Limb (tissue), 2 donors: ENCODE data around the gene NCBP1.
A peak's percentile ranks its signal among the peaks of the same experiment; 100 is the strongest.
"Not testable (repeated sequence)": the region's sequence is repeated elsewhere in the genome, so short reads cannot be mapped to it uniquely, and the experiment has no call there.

Experiments
- DNase-seq, 2 donors: peaks; one replicate each; pipeline ENCODE4 v3.0.0-alpha.2; 2016; ENCODE audit errors: extremely low spot score in 2 of 2

NCBP1 gene

DNA sequence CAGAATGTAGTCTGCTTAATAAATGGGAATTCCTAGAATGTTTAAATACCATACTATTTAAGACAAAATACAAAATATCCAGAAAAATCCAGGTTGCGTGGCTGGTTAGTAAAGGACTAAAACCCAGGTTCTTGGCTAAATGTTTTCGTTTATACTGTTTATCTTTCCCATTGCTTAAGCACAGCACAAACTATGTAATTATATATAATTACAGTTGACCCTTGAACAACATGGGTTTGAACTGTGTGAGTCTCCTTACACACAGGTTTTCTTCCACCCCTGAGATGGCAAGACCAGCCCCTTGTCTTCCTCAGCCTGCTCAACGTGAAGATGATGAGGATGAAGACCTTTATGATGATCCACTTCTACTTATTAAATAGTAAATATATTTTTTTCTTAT, 38.8 kb downstream of the NCBP1 start:
- DNase-seq: no peak

DNA sequence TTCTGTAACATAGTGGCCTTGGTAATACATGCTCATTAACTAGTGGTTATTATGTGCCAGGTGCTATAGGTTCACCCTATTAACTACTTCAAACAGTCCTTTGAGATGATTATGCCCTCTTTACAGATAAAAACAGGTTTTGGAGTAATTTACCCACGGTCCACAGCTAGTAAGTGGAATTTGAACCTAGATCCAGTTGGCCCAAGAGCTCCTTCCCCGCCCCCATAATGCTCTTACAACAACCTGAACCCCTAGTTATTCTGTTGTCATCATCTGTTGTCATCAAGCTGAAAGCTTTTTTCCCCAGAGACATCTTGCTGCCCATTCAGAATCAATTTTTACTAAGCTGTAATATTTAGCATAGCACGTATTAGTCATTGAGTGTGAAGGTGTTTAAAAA, 40.3 kb downstream of the NCBP1 start:
- no peak for DNase-seq

DNA sequence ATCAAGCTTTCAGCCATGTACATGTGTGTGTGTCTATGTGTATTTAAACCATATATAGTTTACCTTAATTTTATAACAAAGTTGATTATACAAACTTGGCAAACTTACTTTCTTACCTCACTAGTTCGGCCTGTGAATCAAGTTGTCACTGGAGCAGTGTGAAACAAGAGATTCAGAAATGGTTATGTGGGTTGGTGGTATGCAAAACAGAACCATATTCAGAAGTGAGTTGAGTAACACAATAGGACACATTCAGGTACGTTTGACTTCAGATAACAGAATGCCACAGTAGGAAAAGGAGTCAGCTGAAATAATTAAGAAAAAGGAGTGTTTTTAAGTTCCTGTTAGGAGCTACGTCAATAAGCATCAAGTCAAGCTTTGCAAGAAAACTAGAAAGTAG, 42.0 kb downstream of the NCBP1 start:
- no peak for DNase-seq

DNA sequence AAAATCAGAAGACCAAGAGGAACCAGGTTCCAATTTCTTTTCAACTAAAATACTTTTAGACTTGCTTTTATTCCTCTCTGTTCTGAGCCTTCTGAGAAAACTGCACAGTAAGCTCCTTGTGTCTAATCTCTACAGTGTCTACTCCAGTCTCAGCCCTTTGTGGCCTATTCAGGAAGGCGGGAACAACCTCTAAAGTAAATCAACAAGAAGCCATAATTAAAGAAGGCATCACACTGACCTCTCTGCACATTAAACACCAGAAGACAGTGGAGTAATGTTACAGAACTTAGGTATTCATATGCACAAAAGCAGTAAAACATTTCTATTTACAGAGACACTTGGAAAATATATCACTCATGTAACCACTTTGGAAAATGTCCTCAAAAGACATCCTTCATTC, 48.6 kb downstream of the NCBP1 start:
- DNase-seq: no peak

DNA sequence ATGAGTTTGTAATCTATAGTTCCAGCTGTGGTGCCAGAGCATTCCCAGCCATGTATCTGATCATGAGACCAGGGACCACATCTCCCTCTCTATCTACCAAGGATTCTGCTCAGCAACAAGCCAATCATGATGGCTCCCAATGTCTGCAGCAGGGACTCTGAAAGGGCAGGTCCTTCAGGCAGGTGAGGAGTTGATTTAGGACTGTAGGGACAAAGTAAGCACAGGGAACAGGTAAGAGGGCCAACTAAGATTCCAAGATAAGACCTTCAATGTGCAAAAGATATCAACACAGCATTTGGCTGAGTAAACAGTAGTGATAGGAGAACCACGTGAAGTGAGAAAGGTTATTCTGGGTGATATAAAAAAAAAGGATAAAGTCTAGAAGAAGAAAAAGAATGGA, 55.0 kb downstream of the NCBP1 start:
- DNase-seq: no peak

DNA sequence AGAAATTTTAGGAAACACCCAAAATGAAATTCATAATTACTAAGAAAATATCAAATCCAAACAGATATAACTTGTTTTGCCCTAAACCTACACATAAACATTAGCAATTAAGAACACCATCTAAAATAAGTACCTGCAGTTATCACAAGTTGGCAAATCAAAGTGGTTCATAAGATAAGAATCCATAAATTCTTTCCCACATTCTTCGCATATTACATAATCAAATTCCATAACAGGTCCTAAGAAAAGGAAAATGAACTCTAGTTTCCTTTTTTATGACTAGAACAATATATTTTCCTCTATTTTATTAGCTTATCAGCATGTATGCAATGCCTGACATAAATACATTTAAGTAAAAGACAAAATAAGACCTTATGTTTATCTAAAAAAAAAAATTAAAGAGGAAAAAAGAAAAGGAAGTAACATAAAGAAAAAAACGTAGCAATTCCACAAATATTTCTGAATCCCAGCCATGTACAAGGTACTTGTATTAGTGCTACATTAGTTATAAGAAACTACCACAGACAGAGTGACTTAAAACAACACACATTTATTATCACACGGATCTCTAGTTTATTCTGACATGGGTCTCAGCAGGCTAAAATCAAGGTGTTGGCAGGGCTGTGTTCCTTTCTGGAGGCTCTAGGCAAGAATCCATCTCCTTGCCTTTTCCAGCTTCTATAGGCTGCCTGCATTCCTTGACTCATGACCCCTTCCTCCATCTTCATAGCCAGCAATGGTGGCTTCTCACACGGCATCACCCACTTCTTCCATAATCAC, 56.0 kb downstream of the NCBP1 start:
- no peak for DNase-seq

DNA sequence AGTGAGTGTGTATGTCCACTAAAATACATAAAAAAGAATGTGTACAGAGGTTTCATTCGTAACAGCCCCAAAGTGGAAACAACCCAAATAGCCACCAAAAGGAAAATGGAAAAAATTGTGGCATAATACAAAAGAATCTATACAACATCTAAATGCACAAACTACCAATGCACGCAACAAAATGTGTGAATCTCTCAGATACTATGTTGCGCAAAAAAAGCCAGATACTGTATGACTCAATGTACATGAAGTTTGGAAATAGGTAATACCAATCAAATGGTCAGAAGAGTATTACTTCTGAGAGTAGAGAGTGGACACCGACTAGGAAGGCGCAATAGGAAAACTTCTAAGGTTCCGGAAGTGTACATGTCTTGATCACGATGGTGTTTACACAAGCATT, 61.1 kb downstream of the NCBP1 start:
- DNase-seq: no peak

DNA sequence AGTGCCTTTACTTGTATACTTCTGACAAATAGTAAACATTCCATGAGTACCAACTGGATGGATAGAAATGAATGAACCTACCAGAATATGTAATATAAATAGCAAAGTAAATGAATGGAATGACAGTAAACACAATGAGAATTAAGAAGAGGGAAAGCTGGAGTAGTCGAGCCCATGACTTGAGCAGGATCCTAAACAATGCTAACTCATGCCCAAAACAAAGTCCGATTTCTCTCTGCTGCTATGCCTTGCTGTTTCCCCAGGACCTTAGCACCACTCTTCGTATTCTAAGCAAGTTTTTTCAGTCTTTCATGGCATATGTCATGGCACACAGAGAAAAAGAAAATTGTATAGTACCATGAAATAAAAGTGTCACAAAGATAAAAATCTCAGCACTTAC, 61.8 kb downstream of the NCBP1 start:
- no peak for DNase-seq

DNA sequence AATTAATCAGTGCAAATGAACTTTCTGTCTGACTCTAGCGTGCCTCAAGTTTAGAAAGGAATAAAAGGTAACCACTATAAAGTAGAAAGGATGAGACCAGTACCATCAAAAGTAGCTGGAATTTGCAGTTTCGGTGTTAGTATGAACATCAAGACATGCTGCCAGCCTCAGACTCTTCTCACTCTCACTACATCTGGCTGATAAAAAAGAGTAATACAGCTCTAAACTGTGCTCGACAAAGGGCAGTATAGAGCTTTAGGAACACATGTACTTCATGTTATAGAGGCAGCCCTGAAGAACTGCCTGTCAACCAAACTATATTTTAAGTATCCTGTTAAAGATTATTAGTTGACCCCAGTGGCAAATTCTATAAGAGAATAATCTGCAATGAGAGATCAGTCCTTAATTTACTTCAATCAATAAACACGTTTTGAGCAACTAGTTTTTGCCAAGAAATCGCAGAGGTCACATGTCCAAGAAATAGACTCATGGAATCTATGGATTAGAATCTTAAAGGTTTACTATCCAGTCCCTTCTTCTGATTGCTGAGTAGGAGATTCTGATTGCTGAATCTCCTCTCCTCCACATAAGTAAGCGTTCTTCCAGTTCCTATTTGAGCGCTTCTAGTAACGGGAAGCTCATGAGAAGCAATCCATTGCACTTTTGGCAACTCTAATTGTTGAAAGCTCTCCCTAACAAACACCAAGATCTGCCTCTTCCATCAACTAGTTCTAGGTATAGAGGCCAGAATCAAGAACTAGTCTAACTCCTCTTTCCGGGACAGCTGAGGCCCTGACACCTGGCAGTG, 62.6 kb downstream of the NCBP1 start:
- peak in 1 of 2 donors; percentile 13 for DNase-seq

DNA sequence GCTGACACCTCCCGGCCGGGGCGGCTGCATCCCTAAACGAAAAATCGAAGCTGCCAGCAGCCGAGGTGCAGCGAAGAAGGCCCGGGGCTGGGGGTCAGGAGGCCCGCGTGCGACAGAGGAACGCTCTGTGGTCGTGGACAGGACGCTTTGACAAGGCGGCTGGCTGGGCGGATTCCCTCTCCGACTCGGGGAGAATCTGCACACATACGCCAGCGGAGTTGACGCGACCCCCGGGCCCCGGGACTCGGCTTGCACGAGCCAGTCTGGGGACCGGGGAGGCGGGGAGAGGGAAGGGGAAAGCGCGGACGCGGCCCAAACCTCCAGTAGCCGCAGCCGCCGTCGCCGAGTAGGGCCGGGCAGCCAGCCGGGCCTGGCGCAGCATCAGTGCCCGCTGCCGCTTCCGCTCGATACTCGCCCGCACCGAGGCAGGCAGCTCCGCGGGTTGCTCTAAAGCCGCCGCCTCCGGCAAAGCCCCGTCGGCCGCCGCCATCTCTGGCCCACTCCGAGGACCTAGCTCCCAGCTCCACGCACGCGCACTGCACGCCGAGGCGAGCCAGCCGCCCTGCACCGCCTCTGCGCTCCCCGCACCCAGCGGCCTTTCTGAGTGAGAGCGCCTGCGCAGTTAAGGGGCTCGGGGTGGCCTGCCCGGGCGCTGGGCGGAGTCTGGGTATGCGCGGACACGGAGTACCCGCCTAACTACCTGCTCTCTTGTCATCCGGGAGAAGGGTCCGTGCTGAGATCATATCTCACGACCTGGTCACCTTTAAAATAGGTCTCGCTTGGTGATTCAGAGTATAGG, 63.4 kb downstream of the NCBP1 start, which contains the start of gene XPA:
Gene XPA, minus strand, starts transcription at position 538 of the 799 bp plus-strand sequence. Its CDS starts 48 bp downstream, at position 490.
- DNase-seq: peak; percentile 96 to 97

DNA sequence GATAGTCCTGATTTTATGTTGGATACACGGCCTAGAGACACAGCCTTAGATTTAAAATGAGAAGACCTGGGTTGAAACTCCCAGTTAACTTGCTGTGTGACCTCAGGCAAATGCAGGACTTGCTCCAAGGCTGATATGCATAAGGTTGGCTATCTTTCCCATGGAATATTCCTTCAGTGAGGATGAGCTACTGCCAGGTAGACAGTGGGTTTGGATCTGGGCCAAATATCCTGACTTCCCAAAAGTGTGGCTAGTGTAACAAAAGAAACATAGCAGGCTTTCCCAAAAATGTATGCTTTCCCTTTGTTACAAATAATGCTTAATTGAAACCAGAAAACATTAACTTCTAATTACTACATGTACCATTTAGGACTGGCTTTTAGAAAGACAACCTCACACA, 64.2 kb downstream of the NCBP1 start:
- no peak for DNase-seq

DNA sequence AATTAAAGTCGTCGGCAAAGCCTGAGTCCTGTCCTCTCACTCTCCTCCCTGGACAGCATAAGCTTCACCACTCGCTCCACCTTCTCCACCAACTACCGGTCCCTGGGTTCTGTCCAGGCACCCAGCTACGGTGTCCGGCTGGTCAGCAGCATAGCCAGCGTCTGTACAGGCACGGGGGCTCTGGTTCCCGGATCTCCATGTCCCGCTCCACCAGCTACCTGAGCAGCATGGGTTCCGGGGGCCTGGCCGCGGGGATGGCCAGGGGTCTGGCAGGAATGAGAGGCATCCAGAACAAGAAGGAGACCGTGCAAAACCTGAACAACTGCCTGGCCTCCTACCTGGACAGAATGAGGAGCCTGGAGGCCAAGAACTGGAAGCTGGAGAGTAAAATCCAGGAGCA, 65.2 kb downstream of the NCBP1 start:
- DNase-seq: no peak

DNA sequence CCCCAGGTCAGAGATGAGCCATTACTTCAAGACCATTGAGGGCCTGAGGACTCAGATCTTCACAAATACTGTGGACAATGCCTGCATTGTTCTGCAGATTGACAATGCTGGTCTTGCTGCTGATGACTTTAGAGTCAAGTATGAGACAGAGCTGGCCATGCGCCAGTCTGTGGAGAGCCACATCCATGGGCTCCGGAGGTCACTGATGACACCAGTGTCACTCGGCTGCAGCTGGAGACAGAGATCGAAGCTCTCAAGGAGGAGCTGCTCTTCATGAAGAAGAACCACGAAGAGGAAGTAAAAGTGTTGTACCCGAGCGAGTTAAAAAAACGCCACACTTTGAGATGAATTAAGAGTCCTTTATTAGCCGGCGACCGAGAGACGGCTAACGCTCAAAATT, 65.7 kb downstream of the NCBP1 start:
- not testable (repeated sequence) for DNase-seq

DNA sequence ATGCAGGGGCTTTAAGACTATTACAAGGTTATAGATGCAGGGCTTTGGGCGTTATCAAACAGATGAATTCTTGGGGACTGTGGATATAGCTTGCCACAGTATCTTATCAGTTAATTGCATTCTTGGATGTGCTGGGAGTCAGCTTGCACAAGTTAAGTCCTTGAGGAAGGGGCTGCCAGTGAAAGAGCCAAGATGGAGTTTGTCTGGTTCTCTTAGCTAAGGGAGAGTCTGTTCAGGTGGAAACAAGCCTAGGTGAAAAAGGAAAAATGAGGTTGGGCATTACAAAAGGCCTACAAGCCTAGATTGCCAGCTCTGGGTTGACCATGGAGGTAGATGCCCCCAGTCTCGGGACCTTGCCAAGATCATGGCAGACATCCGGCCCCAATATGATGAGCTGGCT, 66.2 kb downstream of the NCBP1 start:
- DNase-seq: not testable (repeated sequence)

DNA sequence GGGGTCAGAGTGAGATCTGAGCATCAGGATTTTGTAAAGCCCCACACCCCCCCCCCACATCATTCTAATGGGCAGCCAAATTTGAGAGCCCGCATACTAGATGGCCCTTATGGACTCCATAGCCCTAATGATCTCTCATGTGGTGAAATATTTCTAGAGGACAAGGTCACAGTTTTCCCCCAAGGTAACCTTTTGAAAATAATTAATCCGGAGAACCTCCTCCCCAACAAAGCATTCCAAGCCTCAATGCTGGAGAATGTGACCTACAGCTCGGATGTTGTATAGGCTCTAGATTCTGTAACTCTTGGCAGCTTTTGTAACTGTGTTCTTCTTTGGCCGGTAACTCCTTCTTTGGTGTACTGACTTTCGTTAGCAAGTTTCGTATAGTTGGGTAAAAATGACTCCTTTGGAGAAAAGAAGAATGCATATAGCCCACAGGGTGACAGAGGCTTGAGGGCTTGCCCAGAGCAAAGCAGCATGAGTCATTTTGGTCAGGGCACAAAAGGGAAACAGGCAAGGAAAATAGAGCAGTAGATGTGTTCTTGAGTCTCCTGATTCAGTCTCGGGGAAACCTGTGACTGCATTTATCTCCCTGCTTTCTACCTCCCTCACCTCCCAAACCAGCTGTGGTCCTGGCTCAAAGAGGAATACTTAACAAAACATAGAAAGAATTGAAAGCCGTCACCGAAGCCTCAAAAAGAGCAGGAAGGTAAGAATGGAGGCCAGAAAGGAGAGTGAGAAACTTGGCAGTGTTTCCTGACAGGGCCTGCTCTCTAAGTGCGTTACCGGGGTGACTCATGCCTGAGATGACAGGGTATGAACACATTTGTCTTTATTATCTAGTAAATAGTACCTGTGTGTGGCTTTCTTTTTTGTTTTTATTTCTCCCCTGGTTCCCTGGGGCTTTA, 70.1 kb downstream of the NCBP1 start:
- DNase-seq: no peak

DNA sequence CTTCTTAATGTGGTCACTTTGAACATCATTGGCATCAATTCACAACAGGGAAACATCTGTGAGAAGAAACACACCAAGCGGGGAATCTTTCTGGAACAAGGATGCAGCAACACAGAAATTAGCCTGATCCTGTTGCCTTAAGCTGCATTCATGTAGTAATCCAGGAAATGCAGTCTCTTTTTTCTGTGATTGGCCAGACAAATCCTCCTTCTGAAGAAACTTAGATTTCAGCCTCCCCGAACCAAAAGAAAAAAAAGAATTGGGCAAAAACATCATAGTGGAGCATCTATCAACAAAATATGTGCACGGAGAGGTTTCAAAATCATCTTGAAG, 70.7 kb downstream of the NCBP1 start:
- no peak for DNase-seq

DNA sequence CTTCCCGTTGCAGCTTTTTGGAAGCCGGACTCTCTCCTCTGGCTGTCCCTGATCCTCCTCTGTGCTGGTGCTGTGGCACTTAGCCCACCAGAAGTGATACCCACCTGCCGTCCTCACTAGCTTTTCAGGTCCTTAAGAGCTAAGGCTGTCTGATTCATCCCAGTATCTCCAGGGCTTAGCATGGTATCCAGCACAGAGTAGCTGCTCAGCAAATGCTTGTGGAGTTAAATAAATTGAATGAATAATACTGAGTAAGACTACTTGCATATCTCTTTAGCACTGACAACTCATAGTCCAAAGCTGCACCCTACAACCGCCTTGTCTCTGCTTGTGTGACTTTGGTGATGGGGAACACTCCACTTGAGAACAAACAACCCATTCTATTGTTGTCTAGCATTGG, 71.2 kb downstream of the NCBP1 start:
- DNase-seq: no peak

DNA sequence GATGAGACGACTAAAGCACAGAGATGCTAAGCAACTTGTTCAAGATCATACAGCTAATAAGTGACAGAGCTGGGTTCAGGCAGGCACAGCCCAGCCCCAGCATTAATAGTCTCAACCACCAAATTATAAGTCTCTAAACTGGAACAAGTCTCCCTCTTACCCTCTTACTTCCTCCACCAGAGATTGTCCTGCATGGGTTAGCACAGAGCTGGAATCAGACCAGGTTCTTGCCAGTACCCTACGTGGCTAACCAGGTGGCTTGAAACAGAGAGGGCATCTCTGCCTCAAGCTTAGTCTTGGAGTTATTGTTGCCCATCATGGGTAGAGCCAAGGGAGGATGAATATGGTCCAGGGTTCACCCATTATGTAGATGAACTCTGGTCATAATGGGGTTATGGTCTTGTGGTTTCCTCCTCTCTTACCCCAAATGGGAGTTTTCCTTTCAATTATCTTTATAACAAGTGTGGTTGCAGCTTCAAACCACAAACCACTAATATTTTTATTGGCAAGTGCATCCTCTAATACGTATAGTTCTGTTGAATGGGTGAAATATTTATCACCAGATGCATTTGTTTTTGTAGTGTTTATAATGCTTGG, 71.8 kb downstream of the NCBP1 start:
- DNase-seq: no peak

DNA sequence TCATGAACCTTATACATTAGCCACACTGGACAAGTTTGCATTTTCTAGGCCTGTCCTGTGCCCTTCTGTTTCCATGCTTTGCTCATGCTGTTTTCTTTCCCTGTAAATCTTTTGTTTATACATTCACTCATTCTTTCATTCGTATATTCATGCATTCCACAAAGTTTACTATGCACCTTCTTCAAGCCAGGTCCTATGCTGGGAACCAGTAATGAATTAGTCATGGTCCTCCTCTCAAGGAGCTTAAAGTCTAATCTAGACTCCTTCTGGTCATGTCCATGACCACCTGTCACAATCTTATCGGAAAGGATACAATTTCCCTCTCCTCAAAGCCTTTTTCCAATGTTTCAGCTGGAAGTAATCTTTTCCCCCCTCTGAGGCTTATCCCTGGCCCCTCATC, 72.6 kb downstream of the NCBP1 start:
- DNase-seq: no peak

DNA sequence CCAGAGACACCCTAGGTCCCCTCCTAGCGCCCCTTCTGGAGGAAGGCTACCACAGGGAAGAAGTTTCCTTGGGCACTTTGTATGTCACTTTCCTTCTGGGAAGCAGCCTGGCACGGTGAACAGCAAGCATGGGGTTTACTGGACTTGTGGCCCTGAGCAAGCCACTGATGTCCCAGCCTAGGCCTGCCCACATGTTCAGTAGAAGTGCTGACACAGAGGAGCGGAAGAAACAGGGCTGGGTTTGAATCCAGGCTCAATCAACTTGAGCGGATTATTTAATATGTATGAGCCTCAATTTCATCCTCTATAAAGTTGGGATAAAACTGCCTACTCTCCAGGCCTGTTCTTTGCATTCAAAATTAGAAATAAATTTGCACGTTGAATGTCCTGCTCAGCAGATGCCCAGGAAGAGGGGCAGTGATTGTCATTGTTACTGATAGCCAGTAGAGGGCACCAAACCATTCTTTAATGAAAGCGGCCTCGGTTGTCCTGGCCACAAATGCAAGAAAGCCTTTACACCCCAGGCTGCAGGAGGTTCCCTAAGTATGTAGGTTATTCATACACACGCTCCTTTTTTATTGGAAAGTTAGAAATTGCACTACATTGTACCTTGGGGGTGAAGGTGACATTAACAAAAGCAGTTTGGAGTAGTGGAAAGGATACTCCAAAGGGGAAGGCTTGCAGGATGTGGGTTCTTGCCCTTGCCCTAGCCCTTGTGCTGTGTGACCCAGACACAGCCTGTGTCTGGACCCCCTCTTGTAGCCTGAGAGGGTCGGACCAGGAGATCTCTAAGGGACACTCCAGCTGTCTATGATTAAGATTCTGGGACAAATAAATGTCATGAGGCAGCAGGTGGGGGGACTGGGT, 77.0 kb downstream of the NCBP1 start:
- DNase-seq: peak; percentile 50 to 64
